Pons (tissue), 1 donor: Measurements from ENCODE around the gene RAB1A.

ENCODE experiments used
- DNase-seq: peaks from one replicate; pipeline ENCODE4 v3.0.0-alpha.2; 2016; ENCODE audit warnings: low spot score

RAB1A gene

GRCh38 chr2:65093211-65093610 lies 36.7 kb downstream of the RAB1A start:
- no peak for DNase-seq

GRCh38 chr2:65092791-65093190 lies 37.1 kb downstream of the RAB1A start:
- no peak for DNase-seq

- DNase-seq = no peak
Observed at GRCh38 chr2:65085148-65085547, 44.8 kb downstream of the RAB1A start.

- peak; percentile 53 for DNase-seq
Observed at GRCh38 chr2:65081232-65081685, 48.6 kb downstream of the RAB1A start.

GRCh38 chr2:65079017-65079416 lies 50.9 kb downstream of the RAB1A start:
- no peak for DNase-seq

- no peak for DNase-seq
Observed at GRCh38 chr2:65077898-65078297, 52.0 kb downstream of the RAB1A start.

GRCh38 chr2:65076345-65076710 lies 53.6 kb downstream of the RAB1A start:
- DNase-seq = no peak

- DNase-seq = no peak
Observed at GRCh38 chr2:65075605-65076344, 54.1 kb downstream of the RAB1A start.

- no peak for DNase-seq
Observed at GRCh38 chr2:65075176-65075575, 54.7 kb downstream of the RAB1A start.

- no peak for DNase-seq
Observed at GRCh38 chr2:65073879-65074565, 55.9 kb downstream of the RAB1A start.

GRCh38 chr2:65072181-65072970 lies 57.5 kb downstream of the RAB1A start:
- no peak for DNase-seq

GRCh38 chr2:65071499-65072180 lies 58.3 kb downstream of the RAB1A start:
- no peak for DNase-seq

- no peak for DNase-seq
Observed at GRCh38 chr2:65070856-65071255, 59.0 kb downstream of the RAB1A start.

GRCh38 chr2:65070172-65070830 lies 59.6 kb downstream of the RAB1A start:
- no peak for DNase-seq

GRCh38 chr2:65069439-65069824 lies 60.5 kb downstream of the RAB1A start:
- DNase-seq = no peak

GRCh38 chr2:65067806-65068553 lies 61.9 kb downstream of the RAB1A start:
- DNase-seq = no peak

- peak; percentile 87 for DNase-seq
Observed at GRCh38 chr2:65064728-65065552, 65.0 kb downstream of the RAB1A start.

GRCh38 chr2:65062843-65063825 lies 66.8 kb downstream of the RAB1A start:
- no peak for DNase-seq

GRCh38 chr2:65061910-65062339 lies 68.0 kb downstream of the RAB1A start:
- no peak for DNase-seq
